Superior temporal gyrus (tissue), 1 donor: ENCODE data around the gene ACSL1.
"Not testable (repeated sequence)": the region's sequence is repeated elsewhere in the genome, so short reads cannot be mapped to it uniquely, and the experiment has no call there.

Source experiments
- DNase-seq: peaks from one replicate; pipeline ENCODE4 v3.0.0-alpha.2; 2016; ENCODE audit errors: extremely low spot score

Gene ACSL1

DNA sequence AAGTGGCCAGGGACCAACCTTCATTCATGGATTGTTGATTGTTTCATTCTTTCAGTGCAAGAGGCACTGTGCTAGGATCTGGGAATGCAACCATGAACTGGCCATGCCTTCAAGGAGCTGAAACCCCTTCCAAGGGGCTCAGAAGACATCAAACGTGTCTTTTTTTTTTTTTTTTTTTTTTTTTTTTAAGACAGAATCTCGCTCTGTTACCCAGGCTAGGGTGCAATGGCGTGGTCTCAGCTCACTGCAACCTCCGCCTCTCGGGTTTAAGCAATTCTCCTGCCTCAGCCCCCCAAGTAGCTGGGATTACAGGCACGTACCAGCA lies 13.3 kb upstream of the ACSL1 start:
- not testable (repeated sequence) for DNase-seq

DNA sequence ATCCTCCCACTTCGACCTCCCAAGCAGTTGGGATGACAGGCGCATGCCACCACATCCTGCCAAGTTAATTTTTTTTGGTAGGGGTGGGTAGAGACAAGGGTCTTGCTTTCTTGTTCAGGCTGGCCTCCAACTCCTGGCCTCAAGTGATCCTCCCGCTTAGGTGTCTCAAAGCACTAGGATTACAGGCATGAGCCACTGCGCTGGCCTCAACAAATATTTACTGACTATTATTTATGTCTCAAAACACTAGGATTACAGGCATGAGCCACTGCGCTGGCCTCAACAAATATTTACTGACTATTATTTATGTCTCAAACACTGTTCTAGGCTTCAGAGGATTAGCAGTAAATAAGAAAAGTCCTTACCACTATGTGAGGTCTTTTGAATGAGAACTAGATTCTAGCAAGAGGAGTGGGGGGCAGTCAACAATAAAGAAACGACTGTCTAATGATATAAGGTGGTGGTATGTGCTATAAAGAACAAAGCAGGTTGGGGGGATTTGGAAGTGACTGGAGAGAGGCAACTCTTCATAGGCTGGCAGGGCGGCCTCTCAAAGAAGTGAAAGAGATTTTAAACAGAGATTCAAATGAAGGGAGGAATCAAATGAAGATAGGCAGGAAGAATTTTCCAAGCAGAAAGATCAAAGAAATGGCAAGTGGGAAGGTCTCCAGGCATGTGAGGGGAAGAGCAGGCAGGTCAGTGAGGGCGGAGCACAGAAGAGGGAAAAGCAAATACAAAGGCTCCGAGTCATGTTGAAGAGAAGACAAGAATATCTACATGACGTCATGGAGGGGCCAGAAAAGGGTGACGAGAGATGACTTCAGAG lies 12.7 kb upstream of the ACSL1 start:
- DNase-seq: no peak

DNA sequence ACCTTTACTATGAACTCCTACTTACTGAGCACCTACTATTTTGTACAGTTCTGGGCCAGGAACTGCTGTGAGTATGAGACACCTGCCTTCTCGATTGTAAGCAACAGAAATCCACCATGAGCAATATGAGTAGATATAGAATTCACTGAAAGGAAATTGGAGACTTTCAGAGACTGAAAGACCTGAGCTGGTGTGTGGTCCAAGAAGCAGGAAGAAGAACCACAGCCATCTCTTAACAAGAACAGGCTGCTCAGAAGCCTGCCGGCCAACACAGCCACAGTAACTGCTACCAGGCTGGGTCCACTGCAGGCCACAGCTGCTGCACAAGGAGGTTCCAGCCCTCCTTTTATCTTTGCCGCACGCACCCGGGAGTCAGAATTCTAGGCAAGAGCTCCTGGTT lies 10.8 kb upstream of the ACSL1 start:
- no peak for DNase-seq

DNA sequence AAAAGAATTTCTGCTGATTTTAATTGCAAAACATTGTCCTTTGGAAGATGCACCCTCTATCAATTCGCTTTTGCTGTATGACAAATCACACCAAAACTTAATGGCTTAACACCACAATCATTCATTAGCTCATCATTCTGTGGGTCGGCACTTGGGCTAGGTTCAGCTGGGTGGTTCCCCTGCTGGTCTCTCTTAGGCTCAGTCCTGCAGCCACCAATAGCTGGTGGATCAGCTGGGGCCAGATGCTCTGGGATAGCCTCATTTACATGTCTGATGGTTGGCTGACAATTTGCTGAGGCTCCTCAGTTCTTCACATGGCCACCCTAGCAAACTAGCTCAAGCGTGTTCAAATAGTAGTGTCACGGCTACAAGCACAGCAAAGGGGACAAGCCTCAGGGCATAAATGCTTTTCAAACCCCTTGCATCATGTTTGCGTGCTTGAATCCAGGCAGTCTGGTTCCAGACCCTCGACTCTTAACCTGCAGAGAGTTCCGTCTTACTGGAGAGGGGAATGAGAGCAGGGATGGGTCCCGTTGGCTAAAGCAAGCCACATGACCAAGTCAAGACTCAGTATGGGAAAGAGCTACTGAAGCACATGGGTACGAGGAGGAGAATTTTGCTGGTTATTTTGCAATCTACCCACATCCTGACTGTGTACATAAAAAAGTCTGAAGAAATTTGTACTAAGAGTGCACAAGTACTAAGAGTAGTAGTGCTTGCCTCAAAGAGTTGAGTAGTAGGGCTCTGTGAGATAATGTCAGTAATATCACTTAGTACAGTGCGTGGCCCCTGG lies 7.5 kb upstream of the ACSL1 start:
- DNase-seq: no peak

DNA sequence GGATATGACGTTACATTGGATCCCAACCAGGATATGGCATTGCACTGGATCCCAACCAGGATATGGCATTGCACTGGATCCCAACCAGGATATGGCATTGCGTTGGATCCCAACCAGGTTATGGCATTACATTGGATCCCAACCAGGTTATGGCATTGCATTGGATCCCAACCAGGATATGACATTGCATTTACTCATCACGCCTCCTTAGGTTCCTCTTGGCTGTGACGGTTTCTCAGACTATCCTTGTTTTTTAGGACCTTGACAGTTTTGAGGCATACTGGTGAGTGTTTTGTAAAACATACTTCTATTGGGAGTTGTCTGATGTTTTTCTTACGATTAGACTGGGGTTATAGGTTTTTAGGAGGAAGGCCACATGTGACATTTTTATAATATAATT lies 5.4 kb upstream of the ACSL1 start:
- no peak for DNase-seq

DNA sequence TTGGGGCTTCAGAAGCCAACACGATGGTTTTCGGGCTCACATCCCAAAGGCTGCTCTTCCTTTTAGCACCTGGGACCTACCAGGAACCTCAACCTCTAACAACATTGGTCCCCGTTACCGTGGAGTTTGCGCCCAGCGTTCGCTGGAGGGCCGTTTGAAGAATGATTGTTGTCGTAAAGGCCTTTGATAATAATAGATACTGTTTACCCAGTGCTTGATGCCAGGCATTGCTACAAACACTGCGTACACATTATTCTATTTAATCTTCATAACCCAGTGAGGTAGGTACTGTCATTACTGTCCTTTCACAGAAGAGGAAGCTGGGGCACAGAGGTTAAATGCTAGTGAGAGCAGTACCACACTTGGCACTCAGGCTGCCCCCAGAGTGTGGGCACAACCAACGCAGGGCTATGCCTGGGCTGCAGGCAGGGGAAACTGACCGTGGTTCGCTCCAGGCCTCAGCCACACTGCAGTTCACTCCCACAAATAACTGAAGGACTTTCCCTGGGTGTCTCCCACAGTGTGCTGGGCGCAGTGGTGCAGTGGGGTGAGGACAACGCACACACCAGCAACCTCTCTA lies 1.0 kb upstream of the ACSL1 start:
- no peak for DNase-seq

DNA sequence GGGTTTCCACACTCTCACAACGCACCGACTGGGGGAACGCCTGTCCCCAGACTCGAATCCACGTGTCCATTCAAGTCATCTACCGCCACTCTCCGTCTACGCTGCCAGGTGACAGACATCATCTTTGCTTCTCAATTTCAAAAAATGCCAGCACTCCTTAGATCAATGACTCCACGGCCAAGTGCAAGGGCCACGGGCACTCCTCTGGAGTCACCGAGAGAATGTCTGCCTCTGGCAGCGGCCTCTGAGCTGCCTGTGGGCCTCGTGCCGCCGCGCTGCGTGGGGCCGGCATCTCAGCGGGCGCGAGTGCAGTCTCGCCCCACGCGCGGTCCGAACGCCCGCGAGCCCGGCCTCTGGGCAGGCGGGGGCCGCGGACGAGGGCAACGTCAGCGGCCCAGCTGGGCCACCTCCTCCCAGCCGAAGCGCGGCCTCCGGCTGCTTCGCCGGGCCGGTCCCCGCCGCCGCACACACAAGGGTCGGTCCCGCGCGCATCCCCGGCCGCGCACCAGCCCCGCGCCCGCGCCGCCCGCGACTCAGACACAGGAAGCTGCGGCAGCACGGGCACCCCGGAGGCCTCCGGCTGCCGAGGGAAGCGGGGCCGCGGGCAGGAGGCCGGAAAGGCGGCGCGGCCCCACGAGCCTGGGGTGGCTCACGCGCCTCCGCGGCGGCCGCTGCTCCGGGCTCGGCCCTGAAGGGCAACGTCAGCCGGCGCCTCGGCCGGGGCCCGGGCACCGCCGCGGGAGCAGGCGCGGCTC lies 450 bp downstream of the ACSL1 start:
- DNase-seq: peak; percentile 31

DNA sequence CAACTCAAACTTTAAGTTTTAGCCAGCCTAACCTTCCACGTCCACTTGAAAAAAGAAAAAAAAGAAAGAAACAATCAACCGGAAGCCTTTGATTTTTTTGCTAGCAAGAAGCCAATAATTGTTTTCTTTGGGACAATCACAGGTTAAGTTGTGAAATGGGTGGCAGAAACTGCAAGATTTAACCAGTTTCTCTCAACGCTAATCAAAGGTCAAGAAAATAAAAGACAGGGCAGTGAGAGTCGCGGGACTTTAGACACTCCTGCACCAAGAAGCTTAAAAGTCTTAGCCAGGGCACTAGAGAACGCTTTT lies 1.0 kb downstream of the ACSL1 start:
- DNase-seq: no peak

DNA sequence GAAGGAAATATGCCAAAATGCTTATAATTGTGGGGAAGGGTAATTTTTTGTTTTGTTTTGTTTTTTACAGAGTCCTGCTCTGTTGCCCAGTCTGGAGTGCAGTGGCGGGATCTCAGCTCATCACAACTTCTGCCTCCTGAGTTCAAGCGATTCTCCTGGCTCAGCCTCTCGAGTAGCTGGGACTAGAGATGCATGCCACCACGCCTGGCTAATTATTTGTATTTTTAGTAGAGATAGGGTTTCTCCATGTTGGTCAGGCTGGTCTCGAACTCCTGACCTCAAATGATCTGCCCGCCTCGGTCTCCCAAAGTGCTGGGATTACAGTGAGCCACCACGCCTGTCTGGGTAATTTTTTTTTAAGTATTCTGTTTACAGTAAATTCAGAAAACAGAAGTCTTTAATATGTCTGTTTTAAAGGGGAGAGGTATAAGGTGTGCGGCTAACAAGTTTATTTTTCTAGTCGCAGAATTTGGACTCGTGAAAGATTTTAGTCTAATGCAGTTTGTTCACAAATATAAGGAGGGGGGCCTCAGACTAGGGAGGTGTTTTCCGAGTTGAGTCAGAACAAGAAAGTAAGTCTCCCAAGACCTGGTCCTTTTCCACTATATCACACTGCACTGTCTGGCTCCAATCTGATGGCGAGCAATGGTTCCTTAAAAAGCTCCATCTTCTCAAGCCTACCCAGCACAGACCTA lies 1.5 kb downstream of the ACSL1 start:
- DNase-seq: no peak

DNA sequence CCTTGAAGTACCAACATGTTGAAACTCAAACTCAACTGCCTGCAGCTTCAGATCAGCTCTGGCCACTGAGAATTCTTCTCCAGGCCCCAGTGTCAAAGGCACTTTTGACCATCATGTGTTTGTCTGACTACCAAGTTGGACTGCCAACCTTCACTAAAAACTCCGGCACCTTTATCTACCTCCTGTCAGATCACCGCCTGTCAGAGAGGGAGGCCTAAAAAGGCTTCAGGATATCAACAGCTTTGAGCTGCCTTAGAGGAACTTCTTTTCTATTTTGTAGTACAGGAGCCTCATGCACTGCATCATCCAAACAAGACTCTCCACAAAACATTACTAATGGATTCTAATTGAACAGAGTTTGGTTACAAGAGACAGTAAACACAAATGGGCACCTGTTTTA lies 2.8 kb downstream of the ACSL1 start:
- no peak for DNase-seq

DNA sequence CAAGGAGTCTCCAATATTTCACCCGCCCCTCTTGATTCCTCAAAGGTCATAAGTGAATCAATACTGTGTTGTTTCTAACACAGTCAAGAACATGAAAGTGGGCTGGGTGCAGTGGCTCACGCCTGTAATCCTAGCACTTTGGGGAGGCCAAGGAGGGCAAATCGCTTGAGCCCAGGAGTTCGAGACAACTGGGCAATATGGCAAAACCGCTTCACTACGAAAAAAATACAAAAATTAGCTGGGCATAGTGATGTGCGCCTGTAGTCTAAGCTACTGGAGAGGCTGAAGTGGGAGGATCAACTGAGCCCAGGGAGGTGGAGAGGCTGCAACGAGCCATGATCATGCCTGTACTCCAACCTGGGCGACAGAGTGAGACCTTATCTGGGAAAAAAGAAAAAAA lies 3.4 kb downstream of the ACSL1 start:
- DNase-seq: no peak

DNA sequence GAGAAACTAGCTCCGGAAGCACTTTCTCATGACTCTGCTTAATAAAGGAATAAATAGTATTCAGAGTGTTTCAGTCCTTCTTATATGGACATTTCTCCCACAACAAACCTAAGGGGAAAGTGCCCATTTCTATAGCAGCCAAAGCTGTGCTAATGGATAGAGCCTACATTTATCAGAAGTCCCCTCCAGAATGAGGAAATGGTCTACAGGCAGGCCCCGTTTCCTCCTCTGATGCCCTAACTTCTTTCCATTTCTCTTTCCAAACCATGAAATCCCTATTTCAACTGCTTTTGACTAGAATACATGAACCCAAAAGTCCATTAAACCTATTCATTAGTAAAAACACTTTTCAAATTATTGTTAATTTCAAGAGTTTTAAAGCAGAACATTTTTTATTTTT lies 4.5 kb downstream of the ACSL1 start:
- no peak for DNase-seq

DNA sequence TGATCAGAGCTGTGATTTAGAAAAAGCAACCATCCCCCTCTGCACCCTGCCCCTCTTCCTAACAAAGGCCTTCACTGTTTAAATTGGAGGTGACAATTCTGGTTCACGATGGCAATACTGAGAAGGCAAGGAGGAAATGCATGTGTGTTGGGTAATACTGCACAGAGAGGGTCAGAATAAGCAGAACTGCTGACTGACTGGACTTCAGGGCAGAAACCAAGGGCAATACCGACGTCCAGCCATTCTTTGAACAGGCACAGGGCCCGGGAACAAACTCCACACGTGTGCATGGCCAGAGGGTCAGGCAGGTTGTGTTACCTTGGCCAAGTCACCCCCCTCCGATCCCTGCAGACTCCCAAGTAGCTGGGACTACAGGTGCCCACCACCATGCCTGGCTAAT lies 6.0 kb downstream of the ACSL1 start:
- DNase-seq: no peak

DNA sequence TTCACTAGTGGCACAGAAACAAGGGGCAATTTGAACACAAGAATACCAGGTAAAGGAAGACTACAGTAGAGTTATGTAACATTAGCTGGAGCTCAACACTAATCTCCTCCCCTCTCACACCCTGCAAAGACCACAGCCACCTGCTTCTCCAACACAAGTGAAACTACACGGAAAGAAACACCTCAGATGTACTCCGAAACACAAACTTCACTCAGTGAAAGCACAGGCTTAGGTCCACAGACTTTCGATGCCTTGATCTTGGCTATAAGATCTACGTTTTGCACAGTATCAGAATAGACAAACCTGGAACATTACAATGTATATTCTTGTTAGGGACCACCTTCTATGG lies 7.6 kb downstream of the ACSL1 start:
- DNase-seq: no peak

DNA sequence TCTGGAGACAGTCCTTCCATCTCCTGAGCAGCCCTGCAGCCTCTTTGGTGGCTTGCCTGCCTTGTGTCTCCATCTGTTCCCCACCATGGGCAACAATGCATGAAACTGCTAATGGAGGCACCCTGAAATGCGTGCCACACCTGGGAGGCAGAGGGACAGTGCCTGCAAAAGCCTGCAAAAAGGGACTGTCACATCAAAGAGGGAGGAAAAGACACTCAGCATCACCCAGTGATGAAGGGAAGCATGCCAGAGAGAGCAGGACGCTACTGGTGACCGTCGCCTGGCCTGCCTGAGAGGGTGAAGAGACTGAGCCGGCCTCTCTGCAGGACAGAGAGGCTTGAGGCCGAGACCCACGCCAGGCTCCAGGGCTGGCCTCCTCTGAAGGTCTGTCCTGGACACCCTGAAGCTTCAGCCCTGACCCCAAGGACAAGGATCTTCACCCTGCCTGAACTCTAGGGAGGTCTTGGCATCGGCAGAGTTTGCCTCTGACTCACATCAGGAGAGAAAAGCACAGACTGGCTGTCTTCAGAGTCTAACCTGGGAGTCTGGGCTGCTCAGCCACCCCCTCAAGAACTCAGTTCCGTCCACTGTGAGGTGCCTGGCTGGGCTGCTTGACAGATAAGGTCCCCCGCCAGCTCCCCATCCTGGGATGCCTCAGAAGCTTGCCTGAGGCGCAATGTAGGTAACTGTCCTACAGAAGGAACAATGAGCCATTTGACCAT lies 8.1 kb downstream of the ACSL1 start:
- no peak for DNase-seq

DNA sequence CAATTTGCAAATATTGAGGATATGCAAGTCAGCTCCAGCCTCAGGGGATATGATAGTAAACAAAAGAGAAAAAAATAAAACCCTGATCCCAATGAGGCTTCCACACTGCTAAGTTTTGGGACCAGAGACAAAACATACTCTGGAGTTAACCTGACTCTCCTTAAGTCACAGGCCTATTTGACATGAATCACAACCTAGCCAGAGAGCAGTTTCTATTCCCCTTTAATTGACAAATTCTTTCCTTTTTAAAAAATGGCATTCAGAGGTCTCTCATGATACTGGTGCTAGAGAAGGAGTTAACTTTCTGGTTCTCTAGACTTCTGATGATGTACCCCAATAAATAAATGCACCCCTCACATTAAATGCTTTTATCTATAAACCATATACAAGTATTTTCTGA lies 8.8 kb downstream of the ACSL1 start:
- no peak for DNase-seq

DNA sequence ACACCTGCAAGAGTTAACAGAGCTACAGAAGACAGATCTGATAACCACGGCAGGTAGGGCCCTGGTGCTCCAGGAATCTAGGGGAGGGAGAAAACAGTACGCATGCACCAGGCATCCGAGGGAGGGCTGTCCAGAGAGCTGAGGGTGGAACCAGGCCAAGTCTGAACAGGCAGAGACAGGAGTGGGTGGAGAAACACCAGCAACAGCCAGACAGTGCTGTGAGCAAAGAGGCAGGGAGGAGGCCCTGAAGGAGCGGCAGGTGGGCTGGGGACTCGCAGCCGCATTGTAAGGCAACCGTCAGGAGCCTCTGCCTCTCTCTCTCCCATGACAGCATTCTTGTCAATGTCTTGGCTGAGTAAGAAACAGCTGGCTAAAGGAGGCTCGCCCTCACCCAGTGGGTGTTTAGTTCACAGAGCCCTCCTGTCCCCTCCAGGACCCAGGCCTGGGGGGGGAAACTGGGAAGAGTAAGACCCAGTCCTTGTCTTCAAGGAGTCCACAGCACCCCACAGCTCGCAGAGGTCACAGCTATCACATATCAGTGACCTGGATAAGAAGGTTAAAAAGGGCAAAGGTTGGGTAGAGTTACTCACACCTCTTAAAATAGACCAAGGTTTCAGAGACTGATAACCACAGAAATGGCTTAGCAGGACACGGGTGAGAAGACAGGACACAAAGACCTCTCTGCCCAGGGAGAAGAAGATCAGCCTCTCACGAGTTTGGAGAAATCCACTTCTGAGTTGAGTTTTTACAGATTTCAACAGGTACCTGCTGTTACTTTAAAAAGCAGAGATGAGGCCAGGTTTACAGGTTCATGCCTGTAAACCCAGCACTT lies 10.5 kb downstream of the ACSL1 start:
- peak; percentile 71 for DNase-seq

DNA sequence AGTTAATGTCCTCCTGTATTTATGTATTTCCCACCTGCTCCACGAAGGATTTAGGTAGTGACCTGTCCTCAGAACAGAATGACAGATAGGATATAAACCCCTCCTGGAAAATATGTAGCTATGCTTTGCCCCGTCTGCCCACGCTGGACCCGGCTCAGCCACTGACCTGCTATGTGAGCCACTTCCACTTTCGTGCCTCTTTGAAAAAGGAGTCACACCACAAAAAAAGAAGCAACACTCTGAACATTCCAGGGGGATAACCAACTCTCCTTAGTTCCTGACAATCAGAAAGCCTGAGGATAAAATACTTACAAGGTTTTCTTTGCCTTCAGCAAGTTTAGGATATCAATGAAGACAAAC lies 11.1 kb downstream of the ACSL1 start:
- DNase-seq: no peak

DNA sequence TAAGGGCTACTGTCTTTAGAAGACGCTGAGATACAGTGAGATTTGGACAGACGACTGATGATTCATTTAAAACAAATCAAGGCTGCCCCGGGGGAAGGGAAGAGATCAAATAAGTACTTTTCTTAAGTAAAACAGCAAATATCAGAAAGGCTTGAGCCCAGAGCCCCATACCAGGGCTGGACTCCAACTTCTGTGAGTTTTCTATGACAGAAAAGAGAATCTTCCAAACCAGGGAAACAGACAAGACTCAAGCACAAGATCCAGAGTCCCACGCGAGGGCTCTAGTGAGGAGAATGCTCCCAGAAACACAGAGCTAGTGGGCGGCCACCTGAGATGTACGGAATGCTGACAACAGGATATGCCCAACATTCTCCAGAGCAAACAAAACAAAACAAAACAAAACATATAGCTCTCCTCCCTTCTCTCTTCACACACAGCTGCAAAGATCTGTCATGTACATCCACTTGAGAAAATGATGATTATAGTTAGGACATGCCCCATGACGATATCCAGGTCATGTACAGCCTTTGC lies 13.1 kb downstream of the ACSL1 start:
- DNase-seq: no peak

DNA sequence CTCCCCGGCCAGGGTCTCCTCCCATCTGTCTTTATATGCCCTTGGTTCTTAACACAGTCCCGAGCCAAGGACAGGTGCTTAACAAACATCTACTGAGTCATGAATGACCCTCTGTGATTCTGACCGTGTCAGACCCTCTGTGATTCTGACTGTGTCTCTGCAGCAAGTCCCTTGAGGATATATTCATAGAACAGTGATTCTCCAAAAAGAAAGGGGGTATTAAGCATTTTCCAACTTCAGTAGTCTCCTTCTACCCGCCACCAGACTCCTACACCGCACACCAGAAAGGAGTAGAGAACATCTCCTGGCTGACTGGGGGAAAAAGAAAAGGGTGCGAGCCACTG lies 13.6 kb downstream of the ACSL1 start:
- DNase-seq: no peak
